Measurements from ENCODE around the gene CARMIL1.

The CARMIL1 gene

DNA sequence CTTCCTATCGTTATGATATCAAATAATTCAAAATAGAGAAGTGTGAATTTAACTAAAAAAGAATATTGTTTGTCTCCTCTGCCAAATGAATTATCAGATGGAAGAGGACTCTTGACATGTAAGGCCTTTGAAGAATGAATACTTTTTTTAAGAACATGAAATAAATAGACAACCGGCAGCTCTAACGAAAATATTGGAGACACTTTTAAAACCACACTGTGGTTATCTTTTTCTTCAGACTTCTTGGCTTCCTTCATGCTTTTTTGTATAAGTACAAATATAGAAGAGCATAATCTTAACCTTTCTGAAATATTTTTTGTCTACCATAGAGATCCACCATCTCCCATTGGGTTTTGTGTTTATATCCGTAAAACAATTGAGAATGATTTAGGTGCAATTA lies 257.6 kb downstream of the CARMIL1 start:
- DNase-seq, result no peak

- DNase-seq, result no peak
These were observed 258.3 kb downstream of the CARMIL1 start for GRCh38 chr6:25537349-25538018.

DNA sequence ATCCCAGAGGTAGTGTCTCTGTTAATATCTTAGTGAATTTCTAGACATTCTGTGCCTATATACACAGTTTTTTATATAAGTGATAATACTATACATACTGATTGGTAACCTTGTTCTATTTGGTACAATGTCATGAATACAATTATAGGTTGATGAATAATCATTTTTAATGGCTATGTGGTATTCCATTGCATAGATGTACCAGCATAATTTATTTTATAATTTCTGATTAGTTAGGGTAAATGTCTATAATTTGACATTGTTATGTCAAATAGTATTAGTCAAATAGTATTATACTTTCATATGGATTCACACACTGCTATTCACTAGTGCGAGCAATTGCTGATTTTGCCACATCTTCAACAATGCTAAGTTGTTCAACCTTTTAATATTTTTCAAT lies 262.1 kb downstream of the CARMIL1 start:
- DNase-seq, result no peak

- DNase-seq, result no peak
These were observed 264.1 kb downstream of the CARMIL1 start for GRCh38 chr6:25542984-25543910.

- no peak for DNase-seq
These were observed 265.7 kb downstream of the CARMIL1 start for GRCh38 chr6:25544833-25545232.

GRCh38 chr6:25547797-25548196 lies 268.6 kb downstream of the CARMIL1 start:
- DNase-seq, result no peak

- no peak for DNase-seq
These were observed 269.3 kb downstream of the CARMIL1 start for GRCh38 chr6:25548451-25548850.

- DNase-seq, result no peak
These were observed 271.5 kb downstream of the CARMIL1 start for GRCh38 chr6:25550631-25551030.

DNA sequence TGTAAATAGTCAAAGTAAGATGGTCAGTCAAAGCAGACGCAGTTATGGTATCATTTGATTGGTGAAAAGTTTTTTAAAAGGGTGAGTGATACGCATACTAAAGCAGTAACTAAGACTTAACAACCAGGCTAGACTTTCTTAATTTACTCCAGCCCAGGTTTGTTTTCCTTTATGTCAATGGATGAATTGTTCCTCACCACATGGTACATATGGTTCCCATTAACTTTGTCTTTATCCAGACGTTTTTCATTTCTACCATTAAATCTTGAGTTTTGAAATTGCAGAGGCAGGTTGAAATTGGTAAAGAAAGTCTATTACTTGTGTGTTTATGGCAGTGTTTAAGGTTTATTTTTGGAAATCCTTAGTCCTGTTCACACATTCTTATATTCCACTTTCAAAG lies 274.3 kb downstream of the CARMIL1 start:
- no peak for DNase-seq

GRCh38 chr6:25555188-25555587 lies 276.0 kb downstream of the CARMIL1 start:
- DNase-seq, result no peak

DNA sequence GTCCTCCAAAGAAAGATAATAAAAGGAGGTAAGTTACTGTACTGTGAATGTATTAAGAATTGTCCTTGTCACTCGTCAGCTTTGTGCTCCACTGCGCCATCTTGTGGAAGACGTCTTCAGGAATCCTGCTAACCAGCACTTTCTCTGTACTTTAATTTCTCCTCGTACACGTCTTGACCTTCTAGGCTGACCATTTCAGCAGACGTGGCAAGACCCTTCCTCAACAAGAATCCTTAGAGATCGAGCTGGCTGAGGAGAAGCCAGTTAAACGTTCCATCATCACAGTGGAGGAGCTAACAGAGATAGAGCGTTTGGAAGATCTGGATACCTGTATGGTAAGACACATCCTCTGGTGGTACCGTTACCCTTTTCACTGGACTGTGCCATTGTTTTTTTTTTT lies 277.3 kb downstream of the CARMIL1 start:
- DNase-seq, result peak; percentile 77

DNA sequence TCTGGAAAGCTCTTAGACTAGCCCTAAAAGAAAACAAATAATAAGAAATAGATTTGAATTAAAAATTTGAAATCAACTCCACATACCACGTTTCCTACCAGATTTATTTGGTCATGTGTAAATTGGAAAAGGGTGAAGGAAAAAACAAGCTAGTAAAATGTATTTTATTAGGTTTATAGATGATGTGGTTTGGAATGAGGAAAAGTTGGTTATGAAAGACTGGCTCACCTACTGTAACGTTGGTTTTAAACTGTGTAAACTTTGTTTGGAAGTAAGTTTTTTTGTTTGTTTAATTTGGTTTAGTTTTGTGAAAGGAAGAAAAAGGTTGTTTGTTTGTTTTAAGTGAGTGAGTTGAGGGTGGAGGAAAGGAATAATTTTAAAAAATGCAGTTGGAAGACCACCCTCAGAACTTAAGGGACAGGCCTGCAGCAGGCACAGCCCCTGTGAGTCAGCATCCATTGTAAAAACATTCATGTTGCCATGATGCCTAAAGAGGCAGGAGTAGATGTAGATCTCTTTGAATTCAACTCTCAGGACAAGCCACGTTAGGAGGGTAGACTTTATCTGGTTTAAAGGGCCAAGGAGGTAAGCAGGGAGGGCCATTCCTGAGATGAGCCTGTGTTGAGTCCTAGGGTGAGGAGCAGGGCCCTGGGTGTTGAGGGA lies 279.1 kb downstream of the CARMIL1 start:
- no peak for DNase-seq

GRCh38 chr6:25560865-25561264 lies 281.7 kb downstream of the CARMIL1 start:
- DNase-seq, result no peak

DNA sequence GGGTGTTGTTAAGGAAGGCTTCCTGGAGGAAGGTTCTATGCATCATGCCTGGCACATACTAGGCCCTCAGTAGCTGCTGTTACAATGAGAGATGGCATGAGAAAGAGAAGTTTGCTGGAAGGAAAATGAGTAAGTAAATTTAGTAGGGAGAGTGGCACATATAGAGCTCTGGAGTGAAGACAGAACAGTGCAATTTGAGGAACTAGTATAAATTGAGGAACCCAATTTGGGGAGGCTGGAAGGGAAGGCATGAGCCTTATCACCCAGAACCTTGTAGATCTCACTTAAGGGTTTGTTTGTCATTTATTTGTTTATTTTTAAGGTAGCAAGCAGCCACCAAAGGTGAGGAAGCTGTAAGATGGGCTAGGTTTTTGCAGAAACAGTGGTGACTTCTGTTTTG lies 285.8 kb downstream of the CARMIL1 start:
- DNase-seq, result no peak

- no peak for DNase-seq
These were observed 291.4 kb downstream of the CARMIL1 start for GRCh38 chr6:25570578-25570977.

GRCh38 chr6:25576919-25577318 lies 297.7 kb downstream of the CARMIL1 start:
- no peak for DNase-seq

DNA sequence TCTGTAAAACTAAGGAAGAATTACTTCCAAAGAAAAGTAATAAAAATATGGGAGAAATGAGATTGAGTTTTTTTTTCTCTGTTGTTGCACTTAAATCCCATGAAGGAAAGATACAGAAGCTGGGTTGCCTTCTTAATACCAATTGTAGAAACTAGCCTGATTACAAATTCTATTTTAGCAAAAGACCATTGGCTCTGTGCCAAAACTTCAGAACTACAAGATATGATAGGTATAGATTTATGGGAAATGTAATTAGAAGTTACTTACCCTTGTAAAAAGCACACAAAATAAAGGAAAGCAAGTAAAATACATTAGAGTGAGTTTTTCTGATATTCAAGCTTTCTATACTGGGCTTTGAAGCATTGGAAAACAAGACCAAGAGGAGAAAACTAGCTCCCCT lies 299.4 kb downstream of the CARMIL1 start:
- DNase-seq, result no peak

DNA sequence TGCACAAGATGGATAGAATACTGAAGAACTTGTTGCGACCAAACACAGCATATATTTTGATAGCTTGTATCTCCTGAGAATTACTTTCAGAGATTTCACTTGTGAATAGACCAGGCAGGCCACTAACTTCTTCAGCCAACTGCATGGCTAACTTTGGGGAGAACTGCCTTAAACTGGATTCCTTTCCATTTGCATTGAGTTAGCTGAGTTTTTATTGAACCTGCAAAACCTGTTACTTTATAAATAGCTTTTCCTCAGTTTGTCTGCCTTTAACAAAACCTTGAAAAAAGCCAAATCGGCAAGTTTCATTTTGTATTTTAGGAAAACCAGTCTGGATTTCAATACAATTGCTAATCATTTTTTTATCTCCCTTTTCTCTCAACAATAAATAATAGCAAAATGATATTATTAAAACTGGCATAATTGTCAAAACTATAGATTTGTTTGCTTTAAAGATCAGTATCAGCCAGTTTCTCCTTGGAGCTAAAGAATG lies 300.3 kb downstream of the CARMIL1 start:
- DNase-seq, result no peak

DNA sequence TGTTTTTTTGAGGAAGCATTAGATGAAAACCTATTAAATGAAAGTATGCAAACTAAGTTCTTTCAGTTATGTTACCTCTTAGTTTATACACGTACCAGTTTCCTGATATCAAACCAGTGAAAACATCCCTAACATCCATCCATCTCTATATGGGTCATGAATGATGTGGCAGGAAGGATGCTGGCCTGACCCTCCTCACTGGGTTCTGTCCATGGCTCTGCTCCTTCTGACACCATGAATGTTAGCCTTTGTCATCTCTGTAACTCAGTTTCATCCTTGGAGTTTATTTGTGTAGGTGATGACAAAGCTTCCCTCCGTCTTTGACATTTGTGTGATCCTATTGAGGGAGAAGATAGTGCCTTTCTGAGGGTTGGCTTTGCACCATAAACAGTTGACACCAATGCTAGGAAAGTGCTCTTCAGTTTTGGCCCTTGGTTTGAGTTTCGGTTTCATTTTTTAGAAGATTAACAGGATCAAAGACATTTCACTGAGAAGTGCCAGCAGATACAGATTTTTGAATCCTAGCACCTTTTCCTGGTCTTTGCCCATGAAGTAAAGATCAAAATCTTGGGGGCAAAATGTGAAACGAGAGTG lies 300.8 kb downstream of the CARMIL1 start:
- DNase-seq, result no peak

GRCh38 chr6:25582101-25582500 lies 302.9 kb downstream of the CARMIL1 start:
- no peak for DNase-seq

GRCh38 chr6:25583099-25583498 lies 303.9 kb downstream of the CARMIL1 start:
- DNase-seq, result no peak

DNA sequence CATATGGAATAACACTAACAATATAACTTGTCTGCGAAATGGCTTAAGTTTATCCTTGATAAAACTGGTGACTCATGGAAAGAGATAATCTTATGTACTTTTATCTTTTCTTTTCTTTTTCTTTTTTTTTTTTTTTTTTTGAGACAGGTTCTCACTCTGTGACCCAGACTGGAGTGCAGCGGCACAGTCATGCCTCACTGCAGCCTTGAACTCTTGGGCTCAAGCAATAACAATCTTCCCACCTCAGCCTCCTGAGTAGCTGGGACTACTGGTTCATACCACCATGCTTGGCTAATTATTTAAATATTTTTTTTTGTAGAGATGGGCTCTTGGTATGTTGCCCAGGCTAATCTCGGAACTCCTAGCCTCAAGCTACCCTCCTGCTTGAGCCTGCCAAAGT lies 304.7 kb downstream of the CARMIL1 start:
- no peak for DNase-seq

DNA sequence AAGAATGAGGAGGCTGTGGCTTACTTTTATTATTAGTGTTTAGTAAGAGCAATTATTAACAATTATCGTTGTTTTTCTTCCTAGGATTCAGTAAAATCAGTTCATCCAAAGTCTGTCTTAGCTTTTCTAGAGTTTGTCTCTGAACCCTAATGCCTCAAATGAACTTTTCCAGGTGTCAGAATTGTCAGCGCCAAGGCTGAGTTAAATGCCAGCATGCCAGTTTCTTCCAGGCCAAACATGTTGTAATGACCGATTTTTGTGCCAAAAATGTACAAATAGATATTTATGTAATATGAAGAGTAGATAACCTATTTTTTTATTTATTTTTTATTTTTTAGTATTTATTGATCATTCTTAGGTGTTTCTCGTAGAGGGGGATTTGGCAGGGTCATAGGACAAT lies 306.1 kb downstream of the CARMIL1 start:
- DNase-seq, result no peak
